Left forelimb (tissue), 1 donor: ENCODE measurements around the gene ATP11A.
"Not testable (repeated sequence)": the region's sequence is repeated elsewhere in the genome, so short reads cannot be mapped to it uniquely, and the experiment has no call there.

Source experiments
- DNase-seq: peaks from one replicate; pipeline ENCODE4 v3.0.0-alpha.2; 2018; ENCODE audit warnings: low spot score

ATP11A gene

DNA sequence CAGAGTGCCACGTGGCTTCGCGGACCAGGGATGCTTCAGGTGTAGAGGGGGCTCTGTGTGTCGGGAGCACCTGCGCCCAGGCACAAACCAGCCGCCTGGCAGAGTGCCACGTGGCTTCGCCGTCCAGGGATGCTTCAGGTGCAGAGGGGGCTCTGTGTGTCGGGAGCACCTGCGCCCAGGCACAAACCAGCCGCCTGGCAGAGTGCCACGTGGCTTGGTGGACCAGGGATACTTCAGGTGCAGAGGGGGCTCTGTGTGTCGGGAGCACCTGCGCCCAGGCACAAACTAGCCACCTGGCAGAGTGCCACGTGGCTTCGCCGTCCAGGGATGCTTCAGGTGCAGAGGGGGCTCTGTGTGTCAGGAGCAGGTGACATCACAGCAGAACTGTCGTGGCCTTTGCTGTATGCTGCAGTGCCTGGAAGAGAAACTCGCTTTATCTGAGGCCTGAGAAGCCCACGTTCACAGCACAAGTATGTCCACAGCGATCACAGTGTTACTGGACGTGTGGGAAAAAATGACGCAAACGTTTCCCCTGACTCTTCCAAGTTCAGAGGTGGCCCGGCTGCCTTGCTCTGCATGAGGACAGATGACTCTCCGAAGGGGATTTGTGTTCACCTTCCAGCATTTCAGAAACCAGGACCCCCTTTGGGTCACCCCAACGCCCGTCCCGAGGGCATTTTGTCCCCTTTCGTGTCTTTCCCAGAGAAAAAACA lies 151.6 kb downstream of the ATP11A start:
- not testable (repeated sequence) for DNase-seq

DNA sequence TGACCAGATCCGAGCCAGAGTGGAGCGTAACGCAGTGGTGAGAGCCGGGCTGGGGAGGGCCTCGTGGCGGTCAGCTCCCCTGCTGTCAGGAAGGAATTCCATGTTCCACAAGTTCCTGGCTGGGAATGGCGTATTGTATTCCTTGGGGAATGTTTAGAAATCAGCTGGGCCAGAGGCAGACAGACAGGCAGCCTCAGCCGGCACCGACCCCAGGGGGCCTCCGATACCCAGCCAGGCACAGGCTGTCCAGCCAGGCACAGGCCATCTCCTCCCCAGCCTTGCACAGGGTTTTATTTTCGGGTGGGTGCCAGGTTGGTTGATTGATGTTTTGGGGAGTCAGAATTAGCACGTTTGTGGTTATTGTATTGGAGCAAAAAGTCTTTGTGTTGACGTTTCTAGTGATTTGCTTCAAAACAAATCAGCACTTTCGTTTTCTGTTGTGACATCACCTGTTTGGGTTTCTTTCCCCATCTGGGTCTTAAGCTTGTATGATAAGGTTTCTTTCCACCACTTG lies 152.6 kb downstream of the ATP11A start:
- DNase-seq: no peak

DNA sequence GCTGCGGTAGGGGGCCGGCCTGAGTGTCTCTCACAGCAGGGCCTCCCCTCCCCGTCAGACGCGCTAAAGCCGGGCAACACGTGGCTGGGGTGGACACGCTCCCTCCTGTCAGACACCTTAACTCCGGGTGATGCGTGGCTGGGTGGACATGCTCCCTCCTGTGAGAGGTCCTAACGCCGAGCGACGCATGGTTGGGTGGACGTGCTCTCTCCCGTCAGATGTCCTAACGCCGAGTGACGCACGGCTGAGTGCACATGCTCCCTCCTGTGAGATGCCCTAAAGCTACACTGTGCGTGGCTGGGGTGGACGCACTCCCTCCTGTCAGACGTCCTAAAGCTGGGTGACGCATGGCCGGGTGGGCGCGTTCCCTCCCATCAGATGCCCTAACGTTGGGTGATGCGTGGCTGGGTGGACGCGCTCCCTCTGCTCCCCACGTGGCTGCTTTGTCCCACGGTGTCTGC lies 153.1 kb downstream of the ATP11A start:
- no peak for DNase-seq

DNA sequence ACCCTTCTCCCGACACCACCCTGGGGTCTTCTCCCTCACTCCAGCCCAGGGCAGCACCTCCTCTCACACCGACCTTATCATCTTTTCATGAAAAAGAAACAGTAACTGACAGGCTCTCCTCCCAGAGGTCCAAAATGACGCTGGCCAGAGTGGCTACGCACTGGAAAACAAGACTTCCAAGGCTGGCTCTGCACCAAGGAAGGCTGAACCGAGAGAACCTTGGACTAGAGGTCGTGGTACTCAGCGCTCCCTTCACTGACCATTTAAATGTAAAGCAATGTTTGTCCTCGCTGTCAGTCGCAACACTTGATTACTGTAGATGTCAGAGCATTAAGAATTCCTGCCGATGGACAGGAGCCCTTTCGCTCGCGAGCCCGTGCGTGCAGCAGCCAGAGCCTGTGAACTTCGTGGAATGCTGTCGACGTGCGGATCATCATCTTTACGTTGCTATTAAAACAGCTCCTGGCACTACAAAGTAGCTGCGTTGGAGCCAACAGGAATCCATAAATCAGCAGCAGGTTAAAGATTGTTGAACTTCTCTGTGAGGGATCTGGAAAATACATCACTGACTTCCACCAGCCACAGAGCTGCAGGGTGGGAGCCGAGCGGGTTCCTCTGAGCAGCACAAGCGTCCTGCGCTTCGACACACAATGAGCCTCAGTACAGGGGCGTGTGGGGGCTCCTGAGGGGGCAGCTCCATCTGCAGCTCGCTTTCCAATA lies 153.7 kb downstream of the ATP11A start:
- no peak for DNase-seq

DNA sequence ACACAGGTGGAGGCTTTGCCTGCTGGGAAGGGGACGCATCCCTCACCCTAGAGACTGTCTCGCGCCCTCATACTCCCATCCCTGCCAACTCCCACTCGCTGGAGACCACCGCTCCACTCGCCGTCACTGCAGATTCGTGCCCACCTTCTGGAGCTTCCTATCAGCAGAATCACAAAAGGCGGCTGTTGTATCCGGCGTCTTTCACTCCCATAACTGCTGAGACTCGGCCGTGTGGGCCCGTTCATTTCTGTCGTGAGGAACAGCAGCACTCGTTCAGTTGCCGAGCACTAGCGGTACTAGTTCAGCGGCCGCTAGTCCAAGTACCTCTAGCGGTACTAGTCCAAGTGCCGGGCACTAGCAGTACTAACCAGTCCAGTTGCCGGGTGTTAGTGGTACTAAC lies 154.6 kb downstream of the ATP11A start:
- DNase-seq: no peak

DNA sequence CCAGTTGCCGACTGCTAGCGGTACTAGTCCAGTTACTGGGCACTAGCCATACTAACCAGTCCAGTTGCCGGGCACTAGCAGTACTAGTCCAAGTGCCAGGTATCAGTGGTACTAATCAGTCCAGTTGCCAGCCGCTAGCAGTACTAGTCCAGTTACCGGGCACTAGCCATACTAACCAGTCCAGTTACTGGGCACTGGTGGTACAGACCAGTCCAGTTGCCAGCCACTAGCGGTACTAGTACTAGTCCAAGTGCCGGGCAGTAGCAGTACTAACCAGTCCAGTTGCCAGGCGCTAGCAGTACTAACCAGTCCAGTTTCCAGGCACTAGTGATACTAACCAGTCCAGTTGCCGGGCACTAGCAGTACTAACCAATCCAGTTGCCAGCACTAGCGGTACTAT lies 155.0 kb downstream of the ATP11A start:
- no peak for DNase-seq

DNA sequence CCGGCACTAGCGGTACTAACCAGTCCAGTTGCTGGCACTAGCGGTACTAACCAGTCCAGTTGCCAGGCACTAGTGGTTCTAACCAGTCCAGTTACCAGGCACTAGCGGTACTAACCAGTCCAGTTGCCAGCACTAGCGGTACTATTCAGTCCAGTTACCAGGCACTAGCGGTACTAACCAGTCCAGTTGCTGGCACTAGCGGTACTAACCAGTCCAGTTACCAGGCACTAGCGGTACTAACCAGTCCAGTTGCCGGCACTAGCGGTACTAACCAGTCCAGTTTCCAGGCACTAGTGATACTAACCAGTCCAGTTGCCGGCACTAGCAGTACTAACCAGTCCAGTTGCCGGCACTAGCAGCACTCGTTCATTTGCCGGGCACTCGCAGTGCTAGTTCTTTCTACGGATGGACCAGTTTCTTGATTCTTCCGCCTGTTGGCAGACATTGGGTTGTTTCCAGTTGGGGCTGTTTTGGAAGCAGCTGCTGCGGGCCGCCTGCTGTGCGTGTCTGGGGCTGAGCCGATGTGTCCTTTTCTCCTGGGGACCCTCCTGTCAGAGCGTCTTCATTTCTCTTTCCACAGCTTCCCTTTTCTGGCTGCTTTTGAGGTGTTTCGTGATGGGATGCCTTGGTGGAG lies 155.8 kb downstream of the ATP11A start:
- DNase-seq: no peak

DNA sequence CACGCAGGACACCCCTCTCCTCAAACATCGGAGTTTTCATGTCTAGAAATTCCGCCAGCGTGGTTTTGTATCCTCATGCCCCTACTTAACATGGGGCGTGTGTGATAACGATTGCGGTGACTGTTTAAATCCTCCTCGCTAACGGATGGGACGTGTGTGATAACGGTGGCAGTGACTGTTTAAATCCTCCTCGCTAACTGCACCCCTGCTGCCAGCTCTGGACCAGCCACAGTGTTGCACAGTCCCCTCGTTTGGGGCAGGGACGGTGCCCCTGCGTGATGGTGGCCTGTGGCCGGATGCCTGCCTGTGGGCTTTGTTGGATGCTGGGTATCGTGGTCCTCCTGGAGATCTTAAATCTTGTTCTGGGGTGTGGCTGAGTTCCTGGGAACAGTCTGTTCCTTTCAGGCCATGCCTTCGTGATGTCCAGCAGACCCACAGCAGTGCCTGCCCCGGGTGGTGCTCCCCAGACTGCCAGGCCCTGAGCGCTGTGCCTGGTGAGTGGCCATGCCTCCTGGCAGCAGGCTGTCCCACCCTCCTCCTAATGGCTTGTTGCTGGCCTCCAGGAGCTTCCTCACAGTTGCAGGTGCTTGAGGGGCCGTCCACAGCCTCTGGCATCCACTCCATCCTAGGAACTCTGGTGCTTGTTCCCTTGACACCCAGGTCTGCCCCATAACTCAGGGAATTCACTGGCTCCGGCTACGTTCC lies 156.7 kb downstream of the ATP11A start:
- DNase-seq: no peak

DNA sequence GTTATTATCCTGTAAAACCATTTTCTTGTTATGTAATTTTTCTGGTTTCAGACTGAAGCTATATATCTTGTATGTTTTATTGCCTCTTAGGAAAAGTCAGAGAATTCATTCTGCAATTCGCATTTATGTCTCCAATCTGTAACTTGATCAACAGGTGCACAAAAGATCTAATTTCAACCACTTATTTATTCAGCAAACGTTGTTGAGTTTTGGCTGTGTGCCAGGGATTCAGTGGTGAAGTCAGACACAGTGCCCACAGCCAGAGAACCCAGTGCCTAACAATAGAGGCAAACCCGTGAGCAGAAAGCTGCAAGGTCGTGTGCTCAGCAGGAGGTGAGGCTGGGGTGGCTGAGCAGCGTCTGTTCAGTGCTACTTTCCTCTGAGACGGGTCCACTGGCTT lies 159.7 kb downstream of the ATP11A start:
- no peak for DNase-seq

DNA sequence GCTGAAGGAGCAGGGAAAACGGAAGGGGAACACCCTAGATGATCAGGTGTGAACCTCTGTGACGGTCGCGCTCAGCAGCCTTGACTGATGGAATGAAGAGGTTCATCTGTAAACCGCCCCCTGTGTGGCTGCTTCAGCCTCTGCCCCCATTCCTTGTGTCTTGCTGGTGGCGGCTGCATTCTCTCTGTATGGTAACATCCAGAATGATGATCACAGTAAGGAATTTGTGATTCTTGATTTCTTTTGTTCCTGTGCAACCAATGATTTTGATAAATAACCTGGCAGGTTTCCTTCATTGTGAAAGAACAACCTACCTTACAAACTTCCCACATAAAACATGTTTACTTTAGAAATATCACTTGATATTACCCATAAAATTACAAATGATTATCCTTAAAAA lies 160.4 kb downstream of the ATP11A start:
- DNase-seq: no peak

DNA sequence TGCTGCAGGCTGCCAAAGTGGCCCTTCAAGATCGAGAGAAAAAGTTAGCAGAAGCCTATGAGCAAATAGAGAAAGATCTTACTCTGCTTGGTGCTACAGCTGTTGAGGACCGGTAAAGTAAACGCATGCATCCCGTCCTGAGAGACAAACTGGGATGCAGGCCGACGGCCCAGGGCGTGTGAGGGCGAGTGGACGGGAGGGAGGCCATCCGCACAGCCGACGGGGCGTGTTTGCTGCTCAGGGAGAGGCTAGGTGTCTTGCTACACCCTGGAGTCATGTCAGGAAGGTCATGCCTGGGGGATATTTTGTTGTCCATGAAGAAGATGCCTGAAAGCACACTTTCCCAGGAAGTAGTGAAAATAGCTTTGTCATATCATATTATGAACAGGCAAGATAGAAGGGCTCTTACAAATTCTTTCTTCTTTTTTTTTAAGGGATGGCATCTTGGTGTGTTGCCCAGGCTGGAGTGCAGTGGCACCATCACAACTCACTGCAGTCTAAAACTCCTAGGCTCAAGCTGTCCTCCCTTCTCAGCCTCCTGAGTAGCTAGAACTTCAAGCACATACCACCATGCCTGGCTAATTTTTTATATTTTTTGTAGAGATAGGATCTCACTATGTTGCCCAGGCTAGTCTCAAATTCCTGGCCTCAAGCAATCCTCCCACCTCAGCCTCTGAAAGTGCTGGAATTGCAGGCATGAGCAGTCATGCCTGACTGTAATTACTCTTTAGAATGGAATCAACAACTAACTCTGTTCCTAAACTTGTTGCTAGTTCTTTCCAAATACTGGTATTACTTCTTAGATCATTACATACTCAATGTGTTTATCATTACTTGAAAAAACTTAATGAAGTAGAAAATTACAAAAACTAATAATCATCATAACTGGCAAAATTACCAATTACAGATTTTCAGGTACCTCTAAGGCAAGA lies 161.5 kb downstream of the ATP11A start:
- no peak for DNase-seq

DNA sequence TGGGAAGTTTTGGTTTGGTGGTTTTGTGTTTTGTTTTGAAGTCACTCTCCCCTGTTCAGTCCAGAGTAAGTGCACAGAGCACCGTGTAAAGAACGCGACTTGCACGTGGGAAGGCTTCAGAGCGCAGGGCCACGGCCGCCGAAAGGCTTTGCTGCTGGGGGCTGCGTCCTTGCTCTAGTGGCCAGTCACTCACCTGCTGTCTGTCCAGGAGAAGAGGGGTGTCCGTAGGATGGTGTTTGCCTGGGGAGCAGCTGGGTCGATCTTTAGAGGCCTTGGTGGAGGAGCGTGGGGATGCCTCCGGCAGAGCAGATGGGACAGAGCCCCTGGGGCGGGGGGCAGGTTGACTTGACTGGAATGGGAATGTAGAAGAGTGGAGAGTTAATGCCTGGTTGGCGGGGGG lies 162.6 kb downstream of the ATP11A start:
- DNase-seq: no peak

DNA sequence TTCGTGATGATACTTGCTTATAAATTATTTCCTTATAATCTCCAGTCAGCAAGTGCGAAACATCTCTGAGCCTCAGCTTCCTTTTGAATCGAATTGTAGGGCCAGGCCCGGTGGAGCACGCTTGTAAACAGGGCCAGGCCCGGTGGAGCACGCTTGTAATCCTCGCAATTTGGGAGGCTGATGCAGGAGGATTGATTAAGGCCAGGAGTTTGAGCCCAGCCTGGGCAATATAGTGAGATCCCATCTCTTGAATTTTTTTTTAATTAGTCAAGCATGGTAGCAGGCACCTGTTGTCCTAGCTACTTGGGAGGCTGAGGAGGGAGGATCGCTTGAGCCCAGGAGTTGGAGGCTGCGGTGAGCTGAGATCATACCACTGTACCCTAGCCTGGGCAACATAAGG lies 163.0 kb downstream of the ATP11A start:
- no peak for DNase-seq

DNA sequence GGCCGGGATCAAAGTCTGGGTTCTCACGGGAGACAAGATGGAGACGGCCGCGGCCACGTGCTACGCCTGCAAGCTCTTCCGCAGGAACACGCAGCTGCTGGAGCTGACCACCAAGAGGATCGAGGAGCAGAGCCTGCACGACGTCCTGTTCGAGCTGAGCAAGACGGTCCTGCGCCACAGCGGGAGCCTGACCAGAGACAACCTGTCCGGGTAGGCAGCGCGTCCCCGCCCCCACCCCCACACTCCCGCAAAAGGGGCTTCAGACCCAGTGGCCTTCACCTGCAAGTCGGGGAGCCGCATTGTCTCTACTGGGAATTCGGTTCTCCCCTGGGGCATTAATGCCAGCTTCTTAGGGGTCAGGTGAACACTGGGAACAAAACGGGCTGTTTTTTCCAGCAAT lies 164.5 kb downstream of the ATP11A start:
- DNase-seq: peak; percentile 60

DNA sequence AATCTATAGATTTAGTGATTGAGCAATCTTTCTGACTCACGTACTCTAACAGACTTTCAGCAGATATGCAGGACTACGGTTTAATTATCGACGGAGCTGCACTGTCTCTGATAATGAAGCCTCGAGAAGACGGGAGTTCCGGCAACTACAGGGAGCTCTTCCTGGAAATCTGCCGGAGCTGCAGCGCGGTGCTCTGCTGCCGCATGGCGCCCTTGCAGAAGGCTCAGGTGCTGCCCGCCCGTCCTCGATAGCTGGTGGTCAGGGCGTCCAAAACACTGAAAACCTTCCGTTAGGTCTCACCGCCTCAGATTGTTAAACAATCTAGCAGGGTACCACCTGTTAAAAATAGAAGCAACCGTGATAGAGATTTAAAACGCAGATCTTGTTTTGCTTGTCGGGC lies 166.0 kb downstream of the ATP11A start:
- DNase-seq: no peak

DNA sequence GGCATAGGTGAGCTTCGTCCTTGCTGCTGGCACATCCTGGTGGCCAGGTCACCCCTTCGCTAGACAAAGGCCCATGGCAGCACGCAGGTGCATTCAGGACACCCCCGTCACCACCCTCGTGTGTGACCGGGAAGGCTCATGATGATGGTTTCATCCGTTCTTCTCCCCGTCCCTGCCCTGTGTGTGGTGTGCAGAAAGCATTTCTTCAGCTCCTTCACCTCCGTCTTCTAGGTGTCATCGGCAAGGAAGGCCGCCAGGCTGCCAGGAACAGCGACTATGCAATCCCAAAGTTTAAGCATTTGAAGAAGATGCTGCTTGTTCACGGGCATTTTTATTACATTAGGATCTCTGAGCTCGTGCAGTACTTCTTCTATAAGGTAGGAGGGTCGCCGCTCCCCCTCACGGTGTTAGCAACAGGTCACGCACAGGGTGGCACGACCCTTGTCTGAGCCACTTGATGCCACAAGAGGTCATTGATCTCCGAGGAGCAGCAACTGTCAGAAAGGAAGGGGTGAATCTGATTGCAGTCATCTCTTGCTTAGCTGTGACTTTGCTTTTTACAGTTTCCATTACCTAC lies 168.2 kb downstream of the ATP11A start:
- DNase-seq: no peak

DNA sequence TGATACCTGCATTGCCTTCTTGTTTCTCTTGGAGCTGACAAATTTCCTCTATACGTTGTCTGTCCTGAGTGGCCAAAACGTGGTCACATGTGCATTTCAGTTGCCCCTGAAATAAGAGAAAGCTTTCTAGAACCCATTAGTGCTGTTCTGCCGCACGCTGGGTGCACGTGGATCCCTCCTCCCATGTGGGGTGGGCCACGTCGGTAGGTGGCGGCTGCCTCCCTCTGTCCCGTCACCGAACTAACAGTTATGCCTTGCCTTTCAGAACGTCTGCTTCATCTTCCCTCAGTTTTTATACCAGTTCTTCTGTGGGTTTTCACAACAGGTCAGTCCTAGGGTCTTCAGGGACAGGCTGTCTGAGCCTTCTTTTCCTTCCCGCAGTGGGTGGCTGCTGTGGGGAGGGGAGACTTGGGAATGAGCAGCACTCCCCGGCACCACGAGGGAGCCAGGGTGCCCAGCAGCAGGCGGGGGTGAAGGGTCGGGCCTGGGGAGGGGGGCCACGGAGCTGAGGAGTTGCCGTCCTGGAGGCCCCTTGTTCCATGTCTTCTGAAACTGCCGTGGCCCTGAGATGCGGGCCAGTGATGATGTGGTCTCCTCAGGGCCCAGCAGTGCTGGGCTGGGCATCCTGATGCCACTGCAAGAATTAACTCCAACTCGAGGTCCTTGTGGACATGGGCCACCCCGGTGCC lies 169.4 kb downstream of the ATP11A start:
- DNase-seq: no peak

DNA sequence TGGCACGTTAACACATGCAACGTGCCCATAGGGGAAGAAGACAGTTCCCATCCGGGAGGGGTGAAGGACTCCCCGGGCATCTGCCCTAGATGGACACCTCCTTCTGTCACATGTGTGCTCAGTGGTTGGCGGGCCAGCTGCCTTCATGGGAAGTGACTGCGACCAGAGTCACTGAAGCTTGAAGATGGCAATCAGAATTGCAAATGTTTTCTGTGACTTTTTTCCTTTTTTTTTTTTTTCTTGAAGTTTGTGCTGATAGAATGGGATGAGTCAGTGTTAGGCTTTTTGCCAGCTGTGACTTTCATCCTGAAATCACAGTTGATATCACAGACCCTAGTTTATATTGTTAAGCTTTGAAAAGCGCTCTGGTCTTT lies 170.0 kb downstream of the ATP11A start:
- DNase-seq: no peak

DNA sequence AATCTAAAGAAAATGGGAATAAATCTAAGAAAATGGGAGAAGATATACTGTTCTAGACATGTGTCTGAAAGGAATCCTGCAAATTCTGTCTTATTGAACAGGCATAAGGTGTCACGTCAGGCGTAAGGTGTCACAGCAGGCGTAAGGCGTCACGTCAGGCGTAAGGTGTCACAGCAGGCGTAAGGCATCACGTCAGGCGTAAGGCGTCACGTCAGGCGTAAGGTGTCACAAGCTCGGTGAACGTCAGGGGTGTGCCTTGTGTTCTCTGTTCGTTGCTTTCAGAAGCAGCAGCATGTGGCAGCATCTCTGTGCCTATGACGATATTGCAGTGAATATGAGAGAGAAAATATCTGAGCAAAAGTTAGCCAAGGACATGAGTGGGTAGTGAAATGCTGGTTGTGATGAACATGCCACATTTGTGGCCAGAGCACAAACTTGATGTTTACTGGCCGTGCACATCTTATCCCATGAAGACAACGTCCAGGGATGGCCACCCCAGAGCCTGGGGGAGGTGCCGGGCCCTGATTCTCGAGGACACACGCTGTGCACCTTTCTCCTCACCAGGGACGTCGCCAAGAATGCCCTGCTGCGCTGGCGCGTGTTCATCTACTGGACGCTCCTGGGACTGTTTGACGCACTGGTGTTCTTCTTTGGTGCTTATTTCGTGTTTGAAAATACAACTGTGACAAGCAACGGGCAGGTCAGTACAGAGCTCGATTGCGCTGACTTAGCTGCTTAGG lies 172.2 kb downstream of the ATP11A start:
- no peak for DNase-seq

DNA sequence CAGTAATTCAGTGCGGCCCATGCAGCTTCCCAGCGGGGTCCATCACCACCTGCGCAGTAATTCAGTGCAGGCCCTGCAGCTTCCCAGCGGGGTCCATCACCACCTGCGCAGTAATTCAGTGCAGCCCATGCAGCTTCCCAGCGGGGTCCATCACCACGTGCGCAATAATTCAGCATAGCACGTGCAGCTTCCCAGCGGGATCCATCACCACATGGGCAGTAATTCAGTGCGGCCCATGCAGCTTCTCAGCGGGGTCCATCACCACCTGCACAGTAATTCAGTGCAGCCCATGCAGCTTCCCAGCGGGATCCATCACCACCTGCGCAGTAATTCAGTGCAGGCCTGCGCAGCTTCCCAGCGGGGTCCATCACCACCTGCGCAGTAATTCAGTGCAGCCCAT lies 173.5 kb downstream of the ATP11A start:
- not testable (repeated sequence) for DNase-seq
